IMR-90 (cell line): Measurements from ENCODE around the gene ABCA5. TPM values are rescaled to one million over a fixed set of nuclear protein-coding genes. Genes with fewer than 3 reads are reported as not detected.

Source experiments
- ATAC-seq: fragments of 200-7000 bp; cut with Tn5 transposase; 2 replicates; pipeline ENCODE4 v1.9.1; 2020; ENCODE audit warnings: low read depth, mild to moderate bottlenecking, moderate library complexity
- BruUV-seq: library from RNA; stranded (reverse); fragments of 400-500 nt; replicated peaks from 2 replicates; lab custom pipeline; 2021; lab: Mats Ljungman, UMichigan
- CTCF ChIA-PET: fragments of 300-600 bp; formaldehyde crosslinking; extraction: SDS; loops from one replicate; lab custom pipeline; 2021; ENCODE audit warnings: antibody characterized with exemption; lab: Yijun Ruan, JAX
- POLR2A ChIA-PET: fragments of 300-600 bp; sonication (Branson Sonifier 250); formaldehyde crosslinking; loops from one replicate; lab custom pipeline; 2022; ENCODE audit warnings: antibody characterized with exemption; ENCODE audit not compliant: unreplicated experiment; lab: Charles Lee
- DNase-seq: peaks from one replicate; pipeline ENCODE4 v3.0.0; 2013
- H2AFZ ChIP-seq: replicated peaks from 2 replicates; pipeline ENCODE3; 2013; ENCODE audit warnings: low read length, mild to moderate bottlenecking; ENCODE audit not compliant: poor library complexity
- H2AK5ac ChIP-seq: 2 replicates; pipeline ENCODE4 v1.6.1; 2013; ENCODE audit warnings: low read depth, low read length, inconsistent platforms
- H2AK9ac ChIP-seq: replicated peaks from 2 replicates; pipeline ENCODE3; 2013; ENCODE audit warnings: mild to moderate bottlenecking, low read depth, low read length, moderate library complexity; ENCODE audit not compliant: poor library complexity
- H2BK120ac ChIP-seq: 2 replicates; pipeline ENCODE4 v1.6.1; 2013; ENCODE audit warnings: low read depth, low read length, inconsistent platforms
- H2BK15ac ChIP-seq: 3 replicates; pipeline ENCODE4 v1.6.1; 2013; ENCODE audit warnings: low read depth, low read length, inconsistent platforms
- H2BK20ac ChIP-seq: 2 replicates; pipeline ENCODE4 v1.6.1; 2013; ENCODE audit warnings: low read depth, mild to moderate bottlenecking, inconsistent platforms, low read length, moderate library complexity
- H2BK5ac ChIP-seq: 2 replicates; pipeline ENCODE4 v1.6.1; 2013; ENCODE audit warnings: mild to moderate bottlenecking, low read depth, low read length, inconsistent platforms; ENCODE audit not compliant: poor library complexity, severe bottlenecking
- H3K14ac ChIP-seq: replicated peaks from 2 replicates; pipeline ENCODE4 v1.6.1; 2013; ENCODE audit warnings: low read depth, low read length, inconsistent platforms
- H3K18ac ChIP-seq: 2 replicates; pipeline ENCODE4 v1.6.1; 2013; ENCODE audit warnings: low read depth, low read length, control low read depth
- H3K23ac ChIP-seq: 2 replicates; pipeline ENCODE4 v1.6.1; 2013; ENCODE audit warnings: low read depth, low read length, inconsistent platforms
- H3K27ac ChIP-seq: 2 replicates; pipeline ENCODE4 v1.5.1; 2013; ENCODE audit warnings: mild to moderate bottlenecking, control low read depth, low read length; ENCODE audit not compliant: insufficient read depth
- H3K27me3 ChIP-seq: 2 replicates; pipeline ENCODE4 v1.6.1; 2013; ENCODE audit warnings: low read length; ENCODE audit not compliant: control insufficient read depth, insufficient read depth
- H3K36me3 ChIP-seq: 2 replicates; pipeline ENCODE4 v1.6.1; 2013; ENCODE audit warnings: low read length, mixed read lengths; ENCODE audit not compliant: control insufficient read depth, insufficient read depth
- H3K4ac ChIP-seq: 2 replicates; pipeline ENCODE4 v1.6.1; 2013; ENCODE audit warnings: low read depth, low read length, inconsistent platforms
- H3K4me1 ChIP-seq: 2 replicates; pipeline ENCODE4 v1.6.1; 2013; ENCODE audit warnings: low read length, mixed read lengths; ENCODE audit not compliant: control insufficient read depth, insufficient read depth
- H3K4me2 ChIP-seq: 2 replicates; pipeline ENCODE4 v1.6.1; 2013; ENCODE audit warnings: low read depth, mild to moderate bottlenecking, control low read depth, low read length, moderate library complexity
- H3K4me3 ChIP-seq: 2 replicates; pipeline ENCODE4 v1.5.1; 2013; ENCODE audit warnings: low read depth, mild to moderate bottlenecking, control low read depth, low read length, moderate library complexity; ENCODE audit not compliant: insufficient read depth
- H3K56ac ChIP-seq: 2 replicates; pipeline ENCODE4 v1.6.1; 2013; ENCODE audit warnings: low read length, inconsistent platforms; ENCODE audit not compliant: insufficient read depth; ENCODE audit errors: extremely low read depth
- H3K79me1 ChIP-seq, 2 experiments: 2 replicates each; pipeline ENCODE4 v1.6.1; 2013; ENCODE audit warnings: low read length in 2 of 2, inconsistent platforms in 1 of 2, low read depth in 1 of 2
- H3K9ac ChIP-seq: 2 replicates; pipeline ENCODE4 v1.6.1; 2013; ENCODE audit warnings: low read depth, low read length, control low read depth
- H3K9me1 ChIP-seq: 2 replicates; pipeline ENCODE4 v1.6.1; 2013; ENCODE audit warnings: low read length, inconsistent platforms; ENCODE audit not compliant: insufficient read depth
- H3K9me3 ChIP-seq: 2 replicates; pipeline ENCODE4 v1.6.1; 2013; ENCODE audit warnings: low read length; ENCODE audit not compliant: control insufficient read depth, insufficient read depth
- H4K20me1 ChIP-seq: 2 replicates; pipeline ENCODE4 v1.6.1; 2013; ENCODE audit warnings: low read length, inconsistent platforms; ENCODE audit not compliant: insufficient read depth
- H4K5ac ChIP-seq: 2 replicates; pipeline ENCODE4 v1.6.1; 2013; ENCODE audit warnings: mild to moderate bottlenecking, low read depth, low read length, control low read depth
- H4K8ac ChIP-seq, 2 experiments: 2 replicates each; pipeline ENCODE4 v1.6.1; 2013; ENCODE audit warnings: low read depth in 2 of 2, low read length in 2 of 2, control low read depth in 1 of 2, inconsistent platforms in 1 of 2
- H4K91ac ChIP-seq: 2 replicates; pipeline ENCODE4 v1.6.1; 2013; ENCODE audit warnings: low read depth, low read length, inconsistent platforms; ENCODE audit not compliant: insufficient read depth
- BHLHE40 ChIP-seq: fragments of 150-350 bp; IDR thresholded peaks from 2 replicates; pipeline ENCODE4 v1.6.1; 2016; ENCODE audit warnings: mild to moderate bottlenecking, low read depth, low read length
- CEBPB ChIP-seq: IDR thresholded peaks from 2 replicates; pipeline ENCODE4 v1.6.1; 2012; ENCODE audit warnings: low read depth, low read length, improper control_type of control experiment
- FOS ChIP-seq: fragments of 150-350 bp; IDR thresholded peaks from 2 replicates; pipeline ENCODE4 v1.6.1; 2016; ENCODE audit warnings: low read depth, low read length
- MAFK ChIP-seq: IDR thresholded peaks from 2 replicates; pipeline ENCODE4 v1.6.1; 2012; ENCODE audit warnings: low read depth, low read length, improper control_type of control experiment
- MXI1 ChIP-seq: IDR thresholded peaks from 2 replicates; pipeline ENCODE4 v1.6.1; 2012; ENCODE audit warnings: low read depth, mild to moderate bottlenecking, low read length, moderate library complexity, borderline replicate concordance
- NFE2L2 ChIP-seq: fragments of 150-350 bp; IDR thresholded peaks from 2 replicates; pipeline ENCODE4 v1.6.1; 2016; ENCODE audit warnings: low read depth, mild to moderate bottlenecking, low read length
- POLR2A ChIP-seq: IDR thresholded peaks from 2 replicates; pipeline ENCODE4 v1.6.1; 2012; ENCODE audit warnings: mild to moderate bottlenecking, low read depth, low read length
- RAD21 ChIP-seq: IDR thresholded peaks from 2 replicates; pipeline ENCODE4 v1.6.1; 2012; ENCODE audit warnings: low read length, improper control_type of control experiment
- RCOR1 ChIP-seq: IDR thresholded peaks from 2 replicates; pipeline ENCODE4 v1.6.1; 2012; ENCODE audit warnings: mild to moderate bottlenecking, low read length, improper control_type of control experiment; ENCODE audit not compliant: insufficient replicate concordance
- RFX5 ChIP-seq: IDR thresholded peaks from 2 replicates; pipeline ENCODE4 v1.8.0; 2012; ENCODE audit warnings: low read depth, mild to moderate bottlenecking, low read length, moderate library complexity
- SMC3 ChIP-seq: fragments of 150-350 bp; IDR thresholded peaks from 2 replicates; pipeline ENCODE4 v1.6.1; 2016; ENCODE audit warnings: low read depth, mild to moderate bottlenecking, antibody characterized with exemption, low read length, moderate library complexity
- WGBS, 2 experiments: methylation state at CpG; one replicate each; pipeline versions ENCODE4 v1.1.5 to v1.1.7; 2013; ENCODE audit warnings: missing lambda C conversion rate in 2 of 2; ENCODE audit not compliant: insufficient read length in 1 of 2; ENCODE audit errors: extremely low coverage in 2 of 2; 5-methylcytosine and 5-hydroxymethylcytosine counted together
- dilution Hi-C: fragments of 300-500 bp; cut with HindIII; formaldehyde crosslinking; loops from one replicate; pipeline ENCODE4 v1.14.3; 2018; ENCODE audit warnings: low sequenced_read_pairs; ENCODE audit not compliant: unreplicated experiment
- in situ Hi-C: fragments of 300-500 bp; cut with MboI; formaldehyde crosslinking; loops from 3 replicates; pipeline ENCODE4 v1.14.3; 2019; ENCODE audit warnings: low sequenced_read_pairs, inconsistent platforms, mixed read lengths
- intact Hi-C: fragments of 100-400 bp; cut with micrococcal nuclease; formaldehyde crosslinking; loops from 2 replicates; pipeline ENCODE4 v1.10.0; 2022
- polyA plus RNA-seq, 3 experiments: library from polyadenylated mRNA; depleted of rRNA; stranded (reverse); fragments of >200 nt; gene quantifications; 2 replicates each; pipeline ENCODE4 v1.2.3, GENCODE V29; 2012; ENCODE audit warnings: low replicate concordance in 1 of 3
- total RNA-seq: library from RNA; depleted of rRNA; stranded (reverse); fragments of >200 nt; gene quantifications from 2 replicates; pipeline ENCODE4 v1.2.3, GENCODE V29; 2012
- TF ChIP-seq, protein P1 (sequence below): conservative IDR thresholded peaks from 2 replicates; pipeline ENCODE4 v1.5.1; 2012; ENCODE audit warnings: mild to moderate bottlenecking, low read depth, low read length, improper control_type of control experiment
- TF ChIP-seq, protein P2 (sequence below): fragments of 150-350 bp; IDR thresholded peaks from 2 replicates; pipeline ENCODE4 v1.6.1; 2016; ENCODE audit warnings: low read depth, mild to moderate bottlenecking, low read length, moderate library complexity, borderline replicate concordance

The ABCA5 gene
- total and polyA plus RNA-seq, 2 of the 4 experiments (the other 2 are of a cell fraction) = 1.3 to 2.3 TPM

DNA sequence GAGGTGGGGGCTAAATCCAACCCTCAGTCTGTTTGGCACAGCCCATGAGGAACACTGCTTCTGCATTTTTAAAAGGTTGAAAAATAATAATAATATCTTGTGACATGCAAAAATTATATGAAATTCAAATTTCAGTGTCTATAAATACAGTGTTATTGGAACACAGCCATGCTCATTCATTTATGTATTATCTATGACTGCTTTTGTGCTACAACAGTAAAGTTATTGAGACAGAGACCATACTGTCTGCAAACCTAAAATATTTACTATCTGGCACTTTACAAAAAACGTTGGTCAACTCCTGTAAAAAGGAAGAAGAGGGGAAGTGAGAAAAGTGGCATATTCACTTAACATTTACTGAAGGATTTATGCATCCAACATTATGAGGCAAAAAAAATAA lies 3.1 kb downstream of the ABCA5 start:
- Histone ChIP-seq H4K91ac (no peak overlapping the region), H3K4me1 (no peaks in the 10 kb centered on the region; the same call in 1 of the 2 replicates), H3K14ac (no peak overlapping the region), H3K4ac (no peak overlapping the region), H3K4me3 (no peak overlapping the region), H3K9ac (no peak overlapping the region), H3K56ac (no peak overlapping the region), H3K18ac (no peak overlapping the region), H2AFZ (no peak overlapping the region), H3K36me3 (no peaks in the 10 kb centered on the region), H2BK120ac (no peak overlapping the region), H2BK5ac (no peak overlapping the region), H3K4me2 (no peak overlapping the region), H2AK9ac (no peak overlapping the region), H3K9me1 (no peaks in the 10 kb centered on the region), H3K9me3 (no peaks in the 10 kb centered on the region), H2AK5ac (no peak overlapping the region), H3K79me1 (no peaks in the 10 kb centered on the region), H3K23ac (no peak overlapping the region), H4K8ac (no peak overlapping the region), H2BK15ac (no peak overlapping the region), H3K27me3 (no peaks in the 10 kb centered on the region; the same call in none of the 2 replicates), H4K5ac (no peak overlapping the region), H2BK20ac (no peak overlapping the region), H4K20me1 (no peaks in the 10 kb centered on the region), H3K27ac (no peak overlapping the region)
- POLR2A ChIA-PET = no interaction called here
- no TSS peak for BruUV-seq
- TF ChIP-seq MXI1 (no peak), NFE2L2 (no peak), CEBPB (no peak), SMC3 (no peak), BHLHE40 (no peak), RCOR1 (no peak), RFX5 (no peak), MAFK (no peak), FOS (no peak), POLR2A (no peak), RAD21 (no peak)
- TF ChIP-seq, protein P1, sequence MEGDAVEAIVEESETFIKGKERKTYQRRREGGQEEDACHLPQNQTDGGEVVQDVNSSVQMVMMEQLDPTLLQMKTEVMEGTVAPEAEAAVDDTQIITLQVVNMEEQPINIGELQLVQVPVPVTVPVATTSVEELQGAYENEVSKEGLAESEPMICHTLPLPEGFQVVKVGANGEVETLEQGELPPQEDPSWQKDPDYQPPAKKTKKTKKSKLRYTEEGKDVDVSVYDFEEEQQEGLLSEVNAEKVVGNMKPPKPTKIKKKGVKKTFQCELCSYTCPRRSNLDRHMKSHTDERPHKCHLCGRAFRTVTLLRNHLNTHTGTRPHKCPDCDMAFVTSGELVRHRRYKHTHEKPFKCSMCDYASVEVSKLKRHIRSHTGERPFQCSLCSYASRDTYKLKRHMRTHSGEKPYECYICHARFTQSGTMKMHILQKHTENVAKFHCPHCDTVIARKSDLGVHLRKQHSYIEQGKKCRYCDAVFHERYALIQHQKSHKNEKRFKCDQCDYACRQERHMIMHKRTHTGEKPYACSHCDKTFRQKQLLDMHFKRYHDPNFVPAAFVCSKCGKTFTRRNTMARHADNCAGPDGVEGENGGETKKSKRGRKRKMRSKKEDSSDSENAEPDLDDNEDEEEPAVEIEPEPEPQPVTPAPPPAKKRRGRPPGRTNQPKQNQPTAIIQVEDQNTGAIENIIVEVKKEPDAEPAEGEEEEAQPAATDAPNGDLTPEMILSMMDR = no peak
- TF ChIP-seq, protein P2, sequence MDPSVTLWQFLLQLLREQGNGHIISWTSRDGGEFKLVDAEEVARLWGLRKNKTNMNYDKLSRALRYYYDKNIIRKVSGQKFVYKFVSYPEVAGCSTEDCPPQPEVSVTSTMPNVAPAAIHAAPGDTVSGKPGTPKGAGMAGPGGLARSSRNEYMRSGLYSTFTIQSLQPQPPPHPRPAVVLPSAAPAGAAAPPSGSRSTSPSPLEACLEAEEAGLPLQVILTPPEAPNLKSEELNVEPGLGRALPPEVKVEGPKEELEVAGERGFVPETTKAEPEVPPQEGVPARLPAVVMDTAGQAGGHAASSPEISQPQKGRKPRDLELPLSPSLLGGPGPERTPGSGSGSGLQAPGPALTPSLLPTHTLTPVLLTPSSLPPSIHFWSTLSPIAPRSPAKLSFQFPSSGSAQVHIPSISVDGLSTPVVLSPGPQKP = no peak
- CTCF ChIA-PET = no interaction called here
- in situ Hi-C loops = no loop called here
- intact Hi-C loops = no loop called here
- dilution Hi-C loops = no loop called here
- no CpG with 5 or more reads among the region's 1 CpG for WGBS, 2 experiments
- ATAC-seq (no peak), DNase-seq (no peak)
